HEK293 (cell line): Measurements from ENCODE around the gene MTFMT.

Source experiments
- ATF2 ChIP-seq: fragments of 450-650 bp; formaldehyde crosslinking; IDR thresholded peaks from 2 replicates; pipeline ENCODE4 v1.5.1; 2016; ENCODE audit warnings: missing biosample characterization, missing genetic modification characterization, low read depth
- CTCF ChIP-seq: fragments of 450-650 bp; formaldehyde crosslinking; IDR thresholded peaks from 2 replicates; pipeline ENCODE4 v1.5.1; 2016; ENCODE audit warnings: missing biosample characterization, missing genetic modification characterization
- MYNN ChIP-seq: fragments of 450-650 bp; formaldehyde crosslinking; IDR thresholded peaks from 2 replicates; pipeline ENCODE4 v1.5.1; 2016; ENCODE audit warnings: missing biosample characterization, missing genetic modification characterization, borderline replicate concordance
- REST ChIP-seq: fragments of 450-650 bp; formaldehyde crosslinking; IDR thresholded peaks from 2 replicates; pipeline ENCODE4 v1.5.1; 2016; ENCODE audit warnings: missing biosample characterization, missing genetic modification characterization
- TCF7L2 ChIP-seq: IDR thresholded peaks from 2 replicates; pipeline ENCODE4 v1.6.1; 2011; ENCODE audit warnings: low read depth, mild to moderate bottlenecking, inconsistent platforms, low read length, moderate library complexity, borderline replicate concordance
- TRIM28 ChIP-seq: IDR thresholded peaks from 2 replicates; pipeline ENCODE4 v1.6.1; 2011; ENCODE audit warnings: low read length, control low read depth, borderline replicate concordance
- ZBTB1 ChIP-seq: fragments of 450-650 bp; formaldehyde crosslinking; IDR thresholded peaks from 2 replicates; pipeline ENCODE4 v1.5.1; 2016; ENCODE audit warnings: missing biosample characterization, missing genetic modification characterization
- ZBTB21 ChIP-seq: fragments of 450-650 bp; formaldehyde crosslinking; IDR thresholded peaks from 2 replicates; pipeline ENCODE4 v1.5.1; 2017; ENCODE audit warnings: missing biosample characterization, missing genetic modification characterization
- ZNF184 ChIP-seq: fragments of 450-650 bp; IDR thresholded peaks from 2 replicates; pipeline ENCODE4 v1.5.1; 2018; ENCODE audit warnings: missing biosample characterization, mild to moderate bottlenecking, missing genetic modification characterization
- ZNF302 ChIP-seq: fragments of 450-650 bp; formaldehyde crosslinking; IDR thresholded peaks from 2 replicates; pipeline ENCODE4 v1.5.1; 2016; ENCODE audit warnings: missing biosample characterization, missing genetic modification characterization, low read depth
- ZNF501 ChIP-seq: fragments of 450-650 bp; formaldehyde crosslinking; IDR thresholded peaks from 2 replicates; pipeline ENCODE4 v1.5.1; 2016; ENCODE audit warnings: missing biosample characterization, missing genetic modification characterization
- ZNF555 ChIP-seq: fragments of 450-650 bp; formaldehyde crosslinking; conservative IDR thresholded peaks from 2 replicates; pipeline ENCODE4 v1.5.1; 2017; ENCODE audit warnings: missing biosample characterization, mild to moderate bottlenecking, missing genetic modification characterization, inconsistent platforms
- ZNF621 ChIP-seq: fragments of 450-650 bp; formaldehyde crosslinking; IDR thresholded peaks from 2 replicates; pipeline ENCODE4 v1.5.1; 2017; ENCODE audit warnings: missing biosample characterization, missing genetic modification characterization
- ZNF76 ChIP-seq: fragments of 450-650 bp; formaldehyde crosslinking; IDR thresholded peaks from 2 replicates; pipeline ENCODE4; 2016; ENCODE audit warnings: low read depth, missing biosample characterization, missing genetic modification characterization, borderline replicate concordance

GRCh38 chr15:65034719-65035118 lies 5.3 kb upstream of the MTFMT start:
- TF ChIP-seq MYNN: no peak
- TF ChIP-seq ZNF302 (tag by site-specific recombination): no peak
- no peak for TF ChIP-seq CTCF (tag by site-specific recombination)
- TF ChIP-seq ZNF501 (tag by site-specific recombination): no peak
- no peak for TF ChIP-seq ZBTB1 (tag by site-specific recombination)
- TF ChIP-seq ZBTB21 (tag by site-specific recombination): no peak
- TF ChIP-seq ATF2 (tag by site-specific recombination): no peak
- no peak for TF ChIP-seq REST (tag by site-specific recombination)
- no peak for TF ChIP-seq ZNF184
- no peak for TF ChIP-seq ZNF555 (tag by site-specific recombination)
- no peak for TF ChIP-seq TRIM28
- no peak for TF ChIP-seq TCF7L2
- no peak for TF ChIP-seq ZNF621 (tag by site-specific recombination)
- TF ChIP-seq ZNF76: no peak
